GM12892 (cell line): Measurements from ENCODE around the gene BCL2L12.

Source experiments
- POLR2A ChIP-seq: IDR thresholded peaks from 2 replicates; pipeline ENCODE4 v1.6.1; 2011; ENCODE audit warnings: low read depth, low read length, control low read depth
- TAF1 ChIP-seq: IDR thresholded peaks from 2 replicates; pipeline ENCODE4 v1.6.1; 2011; ENCODE audit warnings: low read depth, mild to moderate bottlenecking, control low read depth, low read length, borderline replicate concordance

- no peak for TF ChIP-seq POLR2A
- TF ChIP-seq TAF1, result no peak
Measured at GRCh38 chr19:49662011-49662410, 3.7 kb upstream of the BCL2L12 start.
